Subcutaneous abdominal adipose tissue (tissue), 5 donors: ENCODE data around the gene SGO2.

ENCODE experiments used
- H3K27ac ChIP-seq: one replicate; pipeline ENCODE4 v1.7.0; 2013; ENCODE audit warnings: low read depth, mild to moderate bottlenecking, inconsistent platforms, low read length, moderate library complexity
- H3K27me3 ChIP-seq, 5 donors: one replicate each; pipeline ENCODE4 v1.7.0; 2013; ENCODE audit warnings: low read length in 5 of 5, inconsistent platforms in 1 of 5; ENCODE audit not compliant: control insufficient read depth in 5 of 5, insufficient read depth in 4 of 5
- H3K36me3 ChIP-seq, 5 donors: one replicate each; pipeline ENCODE4 v1.7.0; 2013; ENCODE audit warnings: low read length in 5 of 5; ENCODE audit not compliant: control insufficient read depth in 5 of 5, insufficient read depth in 5 of 5
- H3K4me1 ChIP-seq, 5 donors: one replicate each; pipeline ENCODE4 v1.7.0; 2013; ENCODE audit warnings: low read length in 5 of 5, mild to moderate bottlenecking in 3 of 5, moderate library complexity in 1 of 5; ENCODE audit not compliant: control insufficient read depth in 5 of 5, insufficient read depth in 5 of 5
- H3K4me3 ChIP-seq, 5 donors: one replicate each; pipeline ENCODE4 v1.7.0; 2013; ENCODE audit warnings: low read length in 5 of 5, low read depth in 1 of 5
- H3K9ac ChIP-seq, 5 donors: one replicate each; pipeline ENCODE4 v1.7.0; 2013; ENCODE audit warnings: low read length in 5 of 5, mild to moderate bottlenecking in 4 of 5, moderate library complexity in 3 of 5
- H3K9me3 ChIP-seq, 5 donors: one replicate each; pipeline ENCODE4 v1.7.0; 2013; ENCODE audit warnings: low read length in 5 of 5; ENCODE audit not compliant: control insufficient read depth in 5 of 5
- donor health status: healthy.
- donor health status: healthy.
- donor health status: healthy.
- donor health status: healthy.
- donor health status: healthy.

The SGO2 gene

GRCh38 chr2:200615247-200615646 lies 89.2 kb downstream of the SGO2 start:
- Histone ChIP-seq H3K36me3 (peaks cover 3 to 20% (median 7%) of the 10 kb centered on the region in 5 donors), H3K4me1 (peaks cover 0 to 22% (median 0%) of the 10 kb centered on the region in 5 donors), H3K9me3 (no peaks in the 10 kb centered on the region), H3K4me3 (no peak overlapping the region), H3K27me3 (no peaks in the 10 kb centered on the region), H3K9ac (no peak overlapping the region), H3K27ac (no peak overlapping the region)

- no peaks in the 10 kb centered on the region for H3K9me3 ChIP-seq
- no peaks in the 10 kb centered on the region for H3K27me3 ChIP-seq
- H3K27ac ChIP-seq, result peak overlapping the region; percentile 21
- peaks cover 0 to 29% (median 2%) of the 10 kb centered on the region in 5 donors for H3K4me1 ChIP-seq
- H3K4me3 ChIP-seq, result no peak overlapping the region
- H3K9ac ChIP-seq, result no peak overlapping the region
- H3K36me3 ChIP-seq, result peaks cover 3 to 18% (median 7%) of the 10 kb centered on the region in 5 donors
Measured at GRCh38 chr2:200616193-200616592, 90.2 kb downstream of the SGO2 start.

GRCh38 chr2:200616656-200617055 lies 90.6 kb downstream of the SGO2 start:
- Histone ChIP-seq H3K36me3 (peaks cover 0 to 15% (median 7%) of the 10 kb centered on the region in 5 donors), H3K27me3 (no peaks in the 10 kb centered on the region), H3K4me1 (peaks cover 0 to 31% (median 2%) of the 10 kb centered on the region in 5 donors), H3K9me3 (no peaks in the 10 kb centered on the region), H3K4me3 (no peak overlapping the region), H3K9ac (no peak overlapping the region), H3K27ac (peak overlapping the region; percentile 21)

GRCh38 chr2:200617156-200618053 lies 91.4 kb downstream of the SGO2 start:
- peaks cover 0 to 31% (median 2%) of the 10 kb centered on the region in 5 donors for H3K4me1 ChIP-seq

GRCh38 chr2:200618054-200618419 lies 92.0 kb downstream of the SGO2 start:
- H3K9ac ChIP-seq, result no peak overlapping the region
- H3K36me3 ChIP-seq, result peaks cover 0 to 14% (median 4%) of the 10 kb centered on the region in 5 donors
- H3K4me3 ChIP-seq, result no peak overlapping the region
- H3K27ac ChIP-seq, result no peak overlapping the region
- H3K27me3 ChIP-seq, result no peaks in the 10 kb centered on the region
- H3K4me1 ChIP-seq, result peaks cover 0 to 31% (median 2%) of the 10 kb centered on the region in 5 donors
- no peaks in the 10 kb centered on the region for H3K9me3 ChIP-seq

More at GRCh38 chr2:200617156-200618053, 91.4 kb downstream of the SGO2 start:
- Histone ChIP-seq H3K4me3 (no peak overlapping the region), H3K27me3 (no peaks in the 10 kb centered on the region), H3K27ac (no peak overlapping the region), H3K36me3 (peaks cover 0 to 15% (median 6%) of the 10 kb centered on the region in 5 donors), H3K9me3 (no peaks in the 10 kb centered on the region), H3K9ac (no peak overlapping the region)

GRCh38 chr2:200618590-200619021 lies 92.6 kb downstream of the SGO2 start:
- peaks cover 0 to 31% (median 2%) of the 10 kb centered on the region in 5 donors for H3K4me1 ChIP-seq
- no peaks in the 10 kb centered on the region for H3K9me3 ChIP-seq
- H3K4me3 ChIP-seq, result no peak overlapping the region
- no peaks in the 10 kb centered on the region for H3K27me3 ChIP-seq
- no peak overlapping the region for H3K9ac ChIP-seq
- peaks cover 0 to 11% (median 7%) of the 10 kb centered on the region in 5 donors for H3K36me3 ChIP-seq
- no peak overlapping the region for H3K27ac ChIP-seq

GRCh38 chr2:200619279-200619678 lies 93.3 kb downstream of the SGO2 start:
- H3K27me3 ChIP-seq, result no peaks in the 10 kb centered on the region
- peaks cover 0 to 10% (median under 1%) of the 10 kb centered on the region in 5 donors for H3K36me3 ChIP-seq
- H3K4me3 ChIP-seq, result no peak overlapping the region
- H3K4me1 ChIP-seq, result peaks cover 0 to 31% (median 2%) of the 10 kb centered on the region in 5 donors
- no peak overlapping the region for H3K9ac ChIP-seq
- no peaks in the 10 kb centered on the region for H3K9me3 ChIP-seq
- H3K27ac ChIP-seq, result no peak overlapping the region

- peaks cover 0 to 10% (median 0%) of the 10 kb centered on the region in 5 donors for H3K36me3 ChIP-seq
- H3K27me3 ChIP-seq, result no peaks in the 10 kb centered on the region
- H3K9me3 ChIP-seq, result no peaks in the 10 kb centered on the region
- H3K4me1 ChIP-seq, result peaks cover 0 to 23% (median 2%) of the 10 kb centered on the region in 5 donors
- H3K9ac ChIP-seq, result no peak overlapping the region
- H3K4me3 ChIP-seq, result no peak overlapping the region
- H3K27ac ChIP-seq, result no peak overlapping the region
Measured at GRCh38 chr2:200620606-200621390, 94.8 kb downstream of the SGO2 start.

GRCh38 chr2:200622106-200622505 lies 96.1 kb downstream of the SGO2 start:
- Histone ChIP-seq H3K36me3 (peaks cover 0 to 18% (median 3%) of the 10 kb centered on the region in 5 donors), H3K4me3 (no peak overlapping the region), H3K27me3 (no peaks in the 10 kb centered on the region), H3K27ac (no peak overlapping the region), H3K9me3 (no peaks in the 10 kb centered on the region), H3K4me1 (peaks cover 0 to 19% (median 2%) of the 10 kb centered on the region in 5 donors), H3K9ac (no peak overlapping the region)
